Myocyte (in vitro differentiated cells): ENCODE results near the gene TXNL4A. TPM values are rescaled to one million over a fixed set of nuclear protein-coding genes. Genes with fewer than 3 reads are reported as not detected.
"Not testable (repeated sequence)": the region's sequence is repeated elsewhere in the genome, so short reads cannot be mapped to it uniquely, and the experiment has no call there.

ENCODE experiments used
- DNase-seq: peaks from one replicate; pipeline ENCODE4 v3.0.0-alpha.2; 2012; ENCODE audit warnings: low read depth
- polyA plus RNA-seq: library from polyadenylated mRNA; unstranded; fragments of >200 nt; gene quantifications from one replicate; pipeline ENCODE4 v1.2.1, GENCODE V29; 2012; ENCODE audit warnings: missing spikeins
- total RNA-seq: library from RNA; depleted of rRNA; stranded (reverse); fragments of >200 nt; gene quantifications from 2 replicates; pipeline ENCODE4 v1.2.3, GENCODE V29; 2014

TXNL4A gene
- total RNA-seq = 42.4 and 52.4 TPM in 2 replicates
- 172 TPM for polyA plus RNA-seq

GRCh38 chr18:79988451-79989194 lies at the start of gene TXNL4A:
Gene TXNL4A, minus strand, starts transcription at chr18:79988563. Its CDS starts 171 bp downstream, at chr18:79988392.
- peak; percentile 86 for DNase-seq

GRCh38 chr18:80037300-80037699 lies 48.9 kb upstream of the TXNL4A start:
- no peak for DNase-seq

- DNase-seq = no peak
Measured at GRCh38 chr18:80035997-80036396, 47.6 kb upstream of the TXNL4A start.

GRCh38 chr18:80034852-80035406 lies 46.6 kb upstream of the TXNL4A start:
- DNase-seq = no peak

GRCh38 chr18:80034068-80034851 lies 45.9 kb upstream of the TXNL4A start, which contains the start of gene RBFA:
Gene RBFA, plus strand, starts transcription at chr18:80034434. Its CDS starts 62 bp downstream, at chr18:80034496.
- DNase-seq = peak; percentile 98

GRCh38 chr18:80033181-80034067 lies 45.1 kb upstream of the TXNL4A start:
- no peak for DNase-seq

GRCh38 chr18:80029690-80030089 lies 41.3 kb upstream of the TXNL4A start:
- no peak for DNase-seq

GRCh38 chr18:80027719-80028118 lies 39.4 kb upstream of the TXNL4A start:
- DNase-seq = peak; percentile 48

- no peak for DNase-seq
Measured at GRCh38 chr18:80026363-80026762, 38.0 kb upstream of the TXNL4A start.

- no peak for DNase-seq
Measured at GRCh38 chr18:80023173-80023572, 34.8 kb upstream of the TXNL4A start.

GRCh38 chr18:80022613-80023012 lies 34.2 kb upstream of the TXNL4A start:
- DNase-seq = peak; percentile 45

GRCh38 chr18:80012714-80013113 lies 24.4 kb upstream of the TXNL4A start:
- DNase-seq = no peak

- not testable (repeated sequence) for DNase-seq
Measured at GRCh38 chr18:80011496-80012137, 23.3 kb upstream of the TXNL4A start.

GRCh38 chr18:80010551-80010906 lies 22.2 kb upstream of the TXNL4A start:
- DNase-seq = no peak

- DNase-seq = peak; percentile 99
Measured at GRCh38 chr18:80009661-80010550, 21.5 kb upstream of the TXNL4A start.

- no peak for DNase-seq
Measured at GRCh38 chr18:80006724-80007123, 18.4 kb upstream of the TXNL4A start.

GRCh38 chr18:80004600-80005342 lies 16.4 kb upstream of the TXNL4A start:
- no peak for DNase-seq

- DNase-seq = no peak
Measured at GRCh38 chr18:80002468-80002867, 14.1 kb upstream of the TXNL4A start.

- DNase-seq = no peak
Measured at GRCh38 chr18:80000877-80001276, 12.5 kb upstream of the TXNL4A start.
